NCI-H1092 (cell line): ENCODE results near the gene CSTPP1.

ENCODE experiments used
- DNase-seq: peaks from one replicate; lab custom pipeline; 2025; lab: John Stamatoyannopoulos, UW

CSTPP1 gene

GRCh38 chr11:47132981-47133380 is 196.4 kb downstream of the CSTPP1 start:
- DNase-seq = no peak

GRCh38 chr11:47136327-47136726 is 199.8 kb downstream of the CSTPP1 start:
- DNase-seq = no peak

GRCh38 chr11:47136921-47137320 is 200.4 kb downstream of the CSTPP1 start:
- DNase-seq = no peak

GRCh38 chr11:47137476-47137875 is 200.9 kb downstream of the CSTPP1 start:
- no peak for DNase-seq

- no peak for DNase-seq
Observed at GRCh38 chr11:47139878-47140277, 203.3 kb downstream of the CSTPP1 start.

- DNase-seq = no peak
Observed at GRCh38 chr11:47143322-47143721, 206.8 kb downstream of the CSTPP1 start.

GRCh38 chr11:47144541-47144940 is 208.0 kb downstream of the CSTPP1 start:
- no peak for DNase-seq

GRCh38 chr11:47147250-47147649 is 210.7 kb downstream of the CSTPP1 start:
- no peak for DNase-seq

- DNase-seq = no peak
Observed at GRCh38 chr11:47147681-47148080, 211.1 kb downstream of the CSTPP1 start.

- DNase-seq = peak; percentile 21
Observed at GRCh38 chr11:47148270-47148669, 211.7 kb downstream of the CSTPP1 start.

- peak; percentile 84 for DNase-seq
Observed at GRCh38 chr11:47148903-47149531, 212.5 kb downstream of the CSTPP1 start.

GRCh38 chr11:47149782-47150181 is 213.2 kb downstream of the CSTPP1 start:
- no peak for DNase-seq

GRCh38 chr11:47152126-47152952 is 215.8 kb downstream of the CSTPP1 start:
- no peak for DNase-seq

GRCh38 chr11:47152953-47153950 is 216.7 kb downstream of the CSTPP1 start:
- DNase-seq = peak; percentile 88

- no peak for DNase-seq
Observed at GRCh38 chr11:47154616-47155570, 218.3 kb downstream of the CSTPP1 start.

GRCh38 chr11:47155879-47156278 is 219.3 kb downstream of the CSTPP1 start:
- DNase-seq = no peak

GRCh38 chr11:47156333-47156732 is 219.8 kb downstream of the CSTPP1 start:
- DNase-seq = no peak

GRCh38 chr11:47156951-47157350 is 220.4 kb downstream of the CSTPP1 start:
- DNase-seq = no peak

GRCh38 chr11:47157805-47158204 is 221.2 kb downstream of the CSTPP1 start:
- DNase-seq = no peak

- no peak for DNase-seq
Observed at GRCh38 chr11:47158242-47158641, 221.7 kb downstream of the CSTPP1 start.

- DNase-seq = no peak
Observed at GRCh38 chr11:47160753-47161133, 224.2 kb downstream of the CSTPP1 start.
